OCI-LY1 (cell line): Measurements from ENCODE around the gene ONECUT3.

Experiments
- EZH2 ChIP-seq: fragments of 200-600 bp; sonication (generic), shearing (Covaris generic); IDR thresholded peaks from 2 replicates; pipeline ENCODE4 v1.8.0; 2017; ENCODE audit warnings: borderline replicate concordance, mixed run types, mild to moderate bottlenecking, antibody characterized with exemption, low read length, moderate library complexity, mixed read lengths
- TF ChIP-seq, protein P1 (sequence below): fragments of 200-600 bp; sonication (generic), shearing (Covaris generic); IDR thresholded peaks from 2 replicates; pipeline ENCODE4 v1.5.1; 2017; ENCODE audit warnings: mild to moderate bottlenecking, antibody characterized with exemption, low read length, moderate library complexity, mixed read lengths

GRCh38 chr19:1752009-1752756 lies 1.1 kb upstream of the ONECUT3 start:
- TF ChIP-seq, protein P1, sequence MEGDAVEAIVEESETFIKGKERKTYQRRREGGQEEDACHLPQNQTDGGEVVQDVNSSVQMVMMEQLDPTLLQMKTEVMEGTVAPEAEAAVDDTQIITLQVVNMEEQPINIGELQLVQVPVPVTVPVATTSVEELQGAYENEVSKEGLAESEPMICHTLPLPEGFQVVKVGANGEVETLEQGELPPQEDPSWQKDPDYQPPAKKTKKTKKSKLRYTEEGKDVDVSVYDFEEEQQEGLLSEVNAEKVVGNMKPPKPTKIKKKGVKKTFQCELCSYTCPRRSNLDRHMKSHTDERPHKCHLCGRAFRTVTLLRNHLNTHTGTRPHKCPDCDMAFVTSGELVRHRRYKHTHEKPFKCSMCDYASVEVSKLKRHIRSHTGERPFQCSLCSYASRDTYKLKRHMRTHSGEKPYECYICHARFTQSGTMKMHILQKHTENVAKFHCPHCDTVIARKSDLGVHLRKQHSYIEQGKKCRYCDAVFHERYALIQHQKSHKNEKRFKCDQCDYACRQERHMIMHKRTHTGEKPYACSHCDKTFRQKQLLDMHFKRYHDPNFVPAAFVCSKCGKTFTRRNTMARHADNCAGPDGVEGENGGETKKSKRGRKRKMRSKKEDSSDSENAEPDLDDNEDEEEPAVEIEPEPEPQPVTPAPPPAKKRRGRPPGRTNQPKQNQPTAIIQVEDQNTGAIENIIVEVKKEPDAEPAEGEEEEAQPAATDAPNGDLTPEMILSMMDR: no peak
- TF ChIP-seq EZH2: no peak
